Stomach (tissue), 9 donors: ENCODE data around the gene DRP2. TPM values are rescaled to one million over a fixed set of nuclear protein-coding genes. Genes with fewer than 3 reads are reported as not detected.

Source experiments
- DNase-seq, 2 donors: peaks; one replicate each; pipeline versions ENCODE4 v3.0.0 to v3.0.0-alpha.2; 2013 to 2019
- H3K27ac ChIP-seq, 5 donors: fragments of 200-600 bp in 4 of 5; sonication (generic) in 4 of 5; one replicate each; pipeline ENCODE4 v1.5.1; 2013 to 2019; ENCODE audit warnings: mild to moderate bottlenecking in 1 of 5, moderate library complexity in 1 of 5
- H3K27me3 ChIP-seq, 3 donors: fragments of 200-600 bp; sonication (generic); one replicate each; pipeline ENCODE4 v1.5.1; 2017 to 2019; ENCODE audit warnings: mixed run types in 1 of 3
- H3K36me3 ChIP-seq, 4 donors: fragments of 200-600 bp; sonication (generic); 1 replicate in 3 of 4; 2 replicates in 1 of 4; pipeline ENCODE4 v1.5.1; 2016 to 2019
- H3K4me1 ChIP-seq, 4 donors: fragments of 200-600 bp; sonication (generic); one replicate each; pipeline ENCODE4 v1.5.1; 2016 to 2019
- H3K4me3 ChIP-seq, 4 donors: fragments of 200-600 bp; sonication (generic) in 3 of 4; one replicate each; pipeline ENCODE4 v1.5.1; 2016 to 2019; ENCODE audit warnings: mild to moderate bottlenecking in 1 of 4
- H3K9me3 ChIP-seq, 4 donors: fragments of 200-600 bp; sonication (generic); one replicate each; pipeline ENCODE4 v1.5.1; 2016 to 2019
- CTCF ChIP-seq, 7 experiments: fragments of 450-650 bp in 4 of 7; fragments of 200-600 bp in 3 of 7; sonication (generic) in 3 of 7; IDR thresholded peaks; one replicate each; pipeline ENCODE4 v1.5.1; 2016 to 2019; ENCODE audit warnings: antibody characterized with exemption in 7 of 7, control low read depth in 2 of 7, mild to moderate bottlenecking in 1 of 7
- EP300 ChIP-seq: sonication (generic); formaldehyde crosslinking; IDR thresholded peaks from one replicate; pipeline ENCODE4 v1.6.1; 2017; ENCODE audit warnings: antibody characterized with exemption
- POLR2A ChIP-seq, 4 donors: fragments of 450-650 bp; IDR thresholded peaks; one replicate each; pipeline ENCODE4 v1.6.1; 2016; ENCODE audit warnings: antibody characterized with exemption in 4 of 4, control low read depth in 2 of 4, mild to moderate bottlenecking in 1 of 4, moderate library complexity in 1 of 4
- POLR2AphosphoS5 ChIP-seq, 3 donors: sonication (generic); formaldehyde crosslinking; IDR thresholded peaks; one replicate each; pipeline ENCODE4 v1.6.1; 2016; ENCODE audit warnings: antibody characterized with exemption in 3 of 3
- WGBS, 5 donors: extraction: QIAGEN DNeasy Blood & Tissue Kit in 3 of 5; methylation state at CpG; one replicate each; pipeline versions ENCODE4 v1.1.5 to v1.1.7; 2013 to 2018; 5-methylcytosine and 5-hydroxymethylcytosine counted together
- intact Hi-C: fragments of 100-400 bp; cut with DNase I; formaldehyde crosslinking; loops from one replicate; pipeline ENCODE4 v1.15.1; 2023; ENCODE audit warnings: low total_unique reads
- polyA plus RNA-seq, 3 donors: library from polyadenylated mRNA; stranded (reverse); fragments of 200-250 nt; gene quantifications; one replicate each; pipeline ENCODE4 v1.2.3, GENCODE V29; 2013
- total RNA-seq, 5 donors: library from RNA; depleted of rRNA; stranded (reverse); fragments of >200 nt; gene quantifications; one replicate each; pipeline versions ENCODE4 v1.1.0 to v1.2.3, GENCODE V29; 2014 to 2016
- donor health status: healthy with polysubstance abuse.
- donor health status: Bipolar disorder and iron deficiency.
- donor health status: healthy.

The DRP2 gene
- total and polyA plus RNA-seq, 8 donors = 0.08 to 1.2 (median 0.61) TPM; not detected in 4

DNA sequence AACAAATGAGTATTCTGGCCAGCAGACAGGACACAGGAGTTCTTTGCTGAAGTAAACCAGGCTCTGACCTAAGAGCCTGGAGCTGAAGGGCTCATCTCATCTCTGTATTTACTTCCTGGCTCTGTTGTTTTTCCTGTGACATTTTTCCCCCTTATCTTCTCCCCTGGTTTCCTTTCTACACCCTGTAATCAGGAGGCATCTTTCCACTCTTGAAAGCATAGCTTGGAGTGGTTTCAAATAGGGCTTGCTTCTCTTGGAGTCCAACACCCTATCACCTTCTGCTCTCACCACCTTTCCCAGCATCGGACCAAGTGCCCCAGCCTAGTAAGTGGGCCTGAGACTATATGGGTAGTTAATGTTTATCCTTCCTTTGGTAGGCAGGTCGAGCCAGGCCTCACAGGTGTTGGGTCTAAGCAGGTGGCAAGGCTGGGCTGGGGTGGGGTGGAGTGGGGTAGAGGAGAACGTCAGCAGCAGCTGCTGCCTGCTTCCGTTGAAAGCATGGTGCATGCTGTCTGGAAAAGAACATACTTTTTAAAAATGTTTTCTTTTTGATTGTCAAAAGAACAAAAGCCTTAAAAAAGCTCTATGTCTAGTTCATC, 1.2 kb downstream of the DRP2 start:
- WGBS, 5 donors = 25 to 47% (median 35%) methylated on average over 4 of the region's 4 CpGs
- no peaks in the 10 kb centered on the region for H3K9me3 ChIP-seq
- no peak overlapping the region for H3K4me3 ChIP-seq
- peaks cover 0 to 3% (median 0%) of the 10 kb centered on the region in 3 donors for H3K27me3 ChIP-seq
- intact Hi-C loops = no loop called here
- TF ChIP-seq EP300 (no peak), CTCF (IDR thresholded peaks at IDR 0.05) (no peak), POLR2AphosphoS5 (IDR thresholded peaks at IDR 0.05) (no peak), POLR2A (IDR thresholded peaks at IDR 0.05) (no peak)
- no peaks in the 10 kb centered on the region for H3K36me3 ChIP-seq
- H3K4me1 ChIP-seq = no peaks in the 10 kb centered on the region
- peak in 1 of 2 donors; percentile 37 for DNase-seq
- no peak overlapping the region for H3K27ac ChIP-seq

- 53 to 93% (median 65%) methylated on average over 1 of the region's 1 CpG for WGBS, 5 donors
Measured at GRCh38 chrX:101223226-101223625, 3.6 kb downstream of the DRP2 start.

GRCh38 chrX:101229170-101229569, 9.6 kb downstream of the DRP2 start:
- no peak for DNase-seq
- TF ChIP-seq POLR2A (IDR thresholded peaks at IDR 0.05) (no peak), POLR2AphosphoS5 (IDR thresholded peaks at IDR 0.05) (no peak), EP300 (no peak), CTCF (IDR thresholded peaks at IDR 0.05) (no peak)
- no peaks in the 10 kb centered on the region for H3K4me1 ChIP-seq
- H3K36me3 ChIP-seq = no peaks in the 10 kb centered on the region
- H3K27me3 ChIP-seq = no peaks in the 10 kb centered on the region
- 58 to 91% (median 88%) methylated on average over 1 of the region's 1 CpG for WGBS, 5 donors
- no peak overlapping the region for H3K27ac ChIP-seq
- no peaks in the 10 kb centered on the region for H3K9me3 ChIP-seq
- intact Hi-C loops = no loop called here
- no peak overlapping the region for H3K4me3 ChIP-seq

More at GRCh38 chrX:101223226-101223625, 3.6 kb downstream of the DRP2 start:
- intact Hi-C loops = no loop called here
- TF ChIP-seq POLR2A (IDR thresholded peaks at IDR 0.05) (no peak), POLR2AphosphoS5 (IDR thresholded peaks at IDR 0.05) (no peak), CTCF (IDR thresholded peaks at IDR 0.05) (no peak), EP300 (no peak)
- no peak overlapping the region for H3K4me3 ChIP-seq
- H3K36me3 ChIP-seq = no peaks in the 10 kb centered on the region
- H3K27ac ChIP-seq = no peak overlapping the region
- DNase-seq = no peak
- no peaks in the 10 kb centered on the region for H3K9me3 ChIP-seq
- H3K27me3 ChIP-seq = peaks cover 0 to 3% (median 0%) of the 10 kb centered on the region in 3 donors
- no peaks in the 10 kb centered on the region for H3K4me1 ChIP-seq

DNA sequence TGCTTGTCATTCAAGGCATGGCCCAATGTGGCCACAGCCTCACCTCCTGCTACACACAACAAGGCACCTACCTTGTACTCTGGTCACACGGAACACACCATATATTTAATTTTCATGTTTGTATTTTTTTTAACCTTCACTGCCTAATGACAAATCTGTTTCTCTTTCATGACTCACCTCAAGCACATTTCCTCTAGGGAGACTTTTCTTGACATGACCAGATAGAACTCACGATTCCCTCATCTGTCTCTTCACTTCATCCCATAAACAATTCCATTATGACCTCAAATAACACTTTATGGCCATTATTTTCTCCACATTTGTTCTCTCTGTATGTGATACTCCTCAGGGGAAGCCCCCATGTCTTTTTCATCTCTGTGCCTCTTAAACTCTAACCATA, 11.1 kb downstream of the DRP2 start:
- no peak overlapping the region for H3K27ac ChIP-seq
- WGBS, 5 donors = 79 to 93% (median 88%) methylated on average over 2 of the region's 2 CpGs
- no peak for TF ChIP-seq POLR2AphosphoS5 (IDR thresholded peaks at IDR 0.05)
- no peak for TF ChIP-seq CTCF (IDR thresholded peaks at IDR 0.05)
- TF ChIP-seq EP300 = no peak
- no peak for TF ChIP-seq POLR2A (IDR thresholded peaks at IDR 0.05)

More for the DNA sequence above, 11.1 kb downstream of the DRP2 start:
- no peak for DNase-seq
- no peaks in the 10 kb centered on the region for H3K4me1 ChIP-seq
- H3K4me3 ChIP-seq = no peak overlapping the region
- no peaks in the 10 kb centered on the region for H3K9me3 ChIP-seq
- no peaks in the 10 kb centered on the region for H3K27me3 ChIP-seq
- no peaks in the 10 kb centered on the region for H3K36me3 ChIP-seq
- intact Hi-C loops = no loop called here
